Measurements from ENCODE around the gene DEUP1. TPM values are rescaled to one million over a fixed set of nuclear protein-coding genes. Genes with fewer than 3 reads are reported as not detected.
"Not testable (repeated sequence)": the region's sequence is repeated elsewhere in the genome, so short reads cannot be mapped to it uniquely, and the experiment has no call there.

DEUP1 gene
- total RNA-seq, 1 donor from 2014 or later, result not detected

DNA sequence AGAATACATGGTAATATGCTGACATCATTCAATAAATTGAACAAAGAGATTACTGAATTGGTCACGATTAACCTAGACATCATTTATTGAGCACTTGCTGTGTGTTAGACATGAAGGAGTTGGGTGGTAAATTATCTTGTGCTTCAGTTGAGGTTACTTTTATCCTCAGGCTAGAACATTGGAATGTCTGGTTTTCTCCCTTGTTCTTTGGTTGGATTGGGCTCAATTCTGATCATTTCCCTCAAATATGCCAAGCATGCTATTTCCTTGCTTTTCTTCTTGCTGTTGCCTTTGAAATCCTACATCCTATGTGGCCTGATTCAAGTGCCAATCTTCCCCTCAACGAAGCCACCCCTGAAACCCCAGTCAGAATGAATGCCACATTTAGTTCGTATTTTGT lies 65.8 kb downstream of the DEUP1 start:
- Histone ChIP-seq H3K4me1 (ENCODE audit: control insufficient read depth in 3 of 3, insufficient read depth in 3 of 3, low read length in 3 of 3) (no peaks in the 10 kb centered on the region), H3K4me3 (ENCODE audit: low read length in 3 of 3) (no peak overlapping the region), H3K27me3 (ENCODE audit: control insufficient read depth in 3 of 3, insufficient read depth in 3 of 3, low read length in 3 of 3) (no peaks in the 10 kb centered on the region), H3K9me3 (ENCODE audit: control insufficient read depth in 3 of 3, low read length in 3 of 3) (no peaks in the 10 kb centered on the region), H3K36me3 (ENCODE audit: control insufficient read depth in 3 of 3, insufficient read depth in 3 of 3, low read length in 3 of 3) (no peaks in the 10 kb centered on the region), H3K9ac (ENCODE audit: low read depth in 1 of 3, low read length in 3 of 3) (no peak overlapping the region), H3K27ac (ENCODE audit: low read depth, low read length) (no peak overlapping the region)

DNA sequence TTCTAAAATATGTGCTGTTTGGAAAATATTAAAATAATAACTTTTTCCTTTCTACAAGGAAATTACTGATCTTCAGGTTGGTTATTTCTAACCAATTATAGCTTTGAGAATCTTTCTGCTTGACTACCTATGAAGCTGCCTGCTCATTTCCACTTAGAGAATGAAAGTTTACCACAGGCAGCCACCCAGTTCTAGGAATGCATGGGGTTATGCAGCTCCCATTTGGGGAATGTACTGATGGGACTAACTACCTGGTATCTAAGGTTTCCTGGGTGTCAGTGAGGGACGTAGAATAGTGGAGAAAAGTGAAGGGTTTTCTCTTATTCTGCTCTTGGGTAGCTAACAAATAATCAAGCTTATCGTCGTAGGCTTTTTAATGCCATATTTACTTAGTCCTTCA lies 73.4 kb downstream of the DEUP1 start:
- H3K36me3 ChIP-seq (ENCODE audit: control insufficient read depth in 3 of 3, insufficient read depth in 3 of 3, low read length in 3 of 3), result no peaks in the 10 kb centered on the region

DNA sequence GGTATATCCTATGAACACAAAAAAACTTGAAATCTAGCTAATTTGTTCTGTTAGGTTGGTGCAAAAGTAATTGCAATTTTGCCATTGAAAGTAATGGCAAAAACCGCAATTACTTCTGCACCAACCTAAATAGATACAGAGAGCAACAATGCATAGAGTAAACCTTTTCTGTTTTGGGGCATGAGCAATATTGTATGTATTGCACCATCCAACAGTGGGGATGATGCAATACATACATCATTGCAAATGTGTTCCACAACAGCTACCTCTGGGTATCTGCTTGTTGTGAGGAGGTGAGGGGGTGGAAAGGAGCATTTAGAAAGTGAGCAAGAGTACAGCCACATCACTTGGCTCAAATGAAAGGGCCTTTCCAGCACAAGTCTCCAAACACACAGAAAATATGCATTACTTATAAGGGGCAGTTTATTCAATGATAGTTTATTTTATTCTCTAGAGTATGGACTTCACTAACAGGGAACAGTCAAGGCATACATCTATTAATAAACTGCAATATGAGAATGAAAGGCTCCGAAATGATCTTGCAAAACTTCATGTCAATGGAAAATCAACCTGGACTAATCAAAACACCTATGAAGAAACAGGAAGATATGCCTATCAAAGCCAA lies 77.3 kb downstream of the DEUP1 start:
- H3K36me3 ChIP-seq (ENCODE audit: control insufficient read depth in 3 of 3, insufficient read depth in 3 of 3, low read length in 3 of 3), result no peaks in the 10 kb centered on the region
- no peak overlapping the region for H3K9ac ChIP-seq (ENCODE audit: low read depth in 1 of 3, low read length in 3 of 3)
- no peak overlapping the region for H3K27ac ChIP-seq (ENCODE audit: low read depth, low read length)
- no peaks in the 10 kb centered on the region for H3K9me3 ChIP-seq (ENCODE audit: control insufficient read depth in 3 of 3, low read length in 3 of 3)
- no peak overlapping the region for H3K4me3 ChIP-seq (ENCODE audit: low read length in 3 of 3)
- no peaks in the 10 kb centered on the region for H3K27me3 ChIP-seq (ENCODE audit: control insufficient read depth in 3 of 3, insufficient read depth in 3 of 3, low read length in 3 of 3)
- no peaks in the 10 kb centered on the region for H3K4me1 ChIP-seq (ENCODE audit: control insufficient read depth in 3 of 3, insufficient read depth in 3 of 3, low read length in 3 of 3)

More for the DNA sequence above, 73.4 kb downstream of the DEUP1 start:
- Histone ChIP-seq H3K9ac (ENCODE audit: low read depth in 1 of 3, low read length in 3 of 3) (no peak overlapping the region), H3K4me1 (ENCODE audit: control insufficient read depth in 3 of 3, insufficient read depth in 3 of 3, low read length in 3 of 3) (no peaks in the 10 kb centered on the region), H3K4me3 (ENCODE audit: low read length in 3 of 3) (no peak overlapping the region), H3K27ac (ENCODE audit: low read depth, low read length) (no peak overlapping the region), H3K9me3 (ENCODE audit: control insufficient read depth in 3 of 3, low read length in 3 of 3) (no peaks in the 10 kb centered on the region), H3K27me3 (ENCODE audit: control insufficient read depth in 3 of 3, insufficient read depth in 3 of 3, low read length in 3 of 3) (no peaks in the 10 kb centered on the region)

DNA sequence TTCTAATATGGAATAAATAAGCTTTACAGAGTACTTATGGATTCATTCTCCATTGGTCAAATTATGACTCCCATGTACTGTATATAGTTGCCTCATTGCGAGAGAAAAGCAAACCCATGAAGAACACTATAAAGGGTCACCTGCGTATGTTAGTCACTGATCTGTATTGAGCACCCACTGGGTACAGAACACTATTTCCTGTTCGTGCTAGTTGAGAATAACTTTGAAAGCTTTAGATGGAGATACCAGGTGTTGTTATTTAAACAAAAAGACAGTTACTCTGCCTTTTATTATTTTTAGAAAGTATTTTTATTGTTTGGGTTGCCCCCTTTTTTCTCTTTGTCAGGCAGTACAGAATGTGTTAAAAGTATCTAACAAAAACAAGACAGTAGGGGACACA lies 79.9 kb downstream of the DEUP1 start:
- Histone ChIP-seq H3K9ac (ENCODE audit: low read depth in 1 of 3, low read length in 3 of 3) (no peak overlapping the region), H3K27ac (ENCODE audit: low read depth, low read length) (no peak overlapping the region), H3K27me3 (ENCODE audit: control insufficient read depth in 3 of 3, insufficient read depth in 3 of 3, low read length in 3 of 3) (no peaks in the 10 kb centered on the region), H3K4me1 (ENCODE audit: control insufficient read depth in 3 of 3, insufficient read depth in 3 of 3, low read length in 3 of 3) (no peaks in the 10 kb centered on the region), H3K9me3 (ENCODE audit: control insufficient read depth in 3 of 3, low read length in 3 of 3) (no peaks in the 10 kb centered on the region), H3K4me3 (ENCODE audit: low read length in 3 of 3) (no peak overlapping the region), H3K36me3 (ENCODE audit: control insufficient read depth in 3 of 3, insufficient read depth in 3 of 3, low read length in 3 of 3) (no peaks in the 10 kb centered on the region)

DNA sequence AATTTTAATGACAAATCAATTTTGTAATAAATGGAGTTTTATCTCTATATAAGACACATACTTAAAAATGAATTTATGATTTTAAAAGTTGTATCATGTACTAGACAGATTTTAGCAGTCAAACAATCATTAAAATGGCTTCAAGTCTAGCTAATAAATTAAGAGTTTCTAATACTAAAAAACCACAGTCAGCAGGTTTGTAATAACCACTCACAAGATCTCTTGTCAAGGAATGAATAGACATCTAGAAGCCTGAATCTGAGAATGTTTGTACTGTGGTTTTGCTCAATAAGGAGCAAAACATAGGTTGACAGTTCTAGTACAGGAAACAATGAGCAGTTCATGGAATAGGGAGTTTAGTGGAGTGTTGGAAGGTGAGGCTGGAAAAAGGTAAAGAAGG lies 81.2 kb downstream of the DEUP1 start:
- H3K9me3 ChIP-seq (ENCODE audit: control insufficient read depth in 3 of 3, low read length in 3 of 3), result no peaks in the 10 kb centered on the region
- no peak overlapping the region for H3K27ac ChIP-seq (ENCODE audit: low read depth, low read length)
- no peaks in the 10 kb centered on the region for H3K4me1 ChIP-seq (ENCODE audit: control insufficient read depth in 3 of 3, insufficient read depth in 3 of 3, low read length in 3 of 3)
- H3K27me3 ChIP-seq (ENCODE audit: control insufficient read depth in 3 of 3, insufficient read depth in 3 of 3, low read length in 3 of 3), result no peaks in the 10 kb centered on the region
- no peaks in the 10 kb centered on the region for H3K36me3 ChIP-seq (ENCODE audit: control insufficient read depth in 3 of 3, insufficient read depth in 3 of 3, low read length in 3 of 3)
- H3K4me3 ChIP-seq (ENCODE audit: low read length in 3 of 3), result no peak overlapping the region
- no peak overlapping the region for H3K9ac ChIP-seq (ENCODE audit: low read depth in 1 of 3, low read length in 3 of 3)

DNA sequence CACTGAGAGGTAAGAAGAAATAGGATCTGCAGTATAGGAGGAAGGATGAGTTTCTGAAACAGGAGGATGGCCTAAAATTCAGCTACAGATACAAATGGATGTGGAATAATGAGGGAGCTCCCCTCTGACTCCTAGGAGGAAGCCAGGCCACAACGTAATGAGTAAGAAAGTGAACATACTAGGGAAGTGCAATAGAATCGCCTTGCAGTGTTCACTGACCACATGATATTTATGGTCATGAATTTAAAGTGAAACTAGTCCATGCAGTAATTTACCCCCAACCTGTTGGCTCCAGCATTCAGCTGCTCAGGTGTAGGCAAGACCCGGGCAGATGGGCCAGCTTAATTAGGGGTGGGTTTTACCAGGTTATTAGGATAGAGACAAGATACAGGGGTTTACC lies 101.7 kb downstream of the DEUP1 start:
- Histone ChIP-seq H3K4me3 (ENCODE audit: low read length in 3 of 3) (no peak overlapping the region), H3K27me3 (ENCODE audit: control insufficient read depth in 3 of 3, insufficient read depth in 3 of 3, low read length in 3 of 3) (no peaks in the 10 kb centered on the region), H3K9me3 (ENCODE audit: control insufficient read depth in 3 of 3, low read length in 3 of 3) (no peaks in the 10 kb centered on the region), H3K4me1 (ENCODE audit: control insufficient read depth in 3 of 3, insufficient read depth in 3 of 3, low read length in 3 of 3) (no peaks in the 10 kb centered on the region), H3K27ac (ENCODE audit: low read depth, low read length) (no peak overlapping the region), H3K9ac (ENCODE audit: low read depth in 1 of 3, low read length in 3 of 3) (no peak overlapping the region), H3K36me3 (ENCODE audit: control insufficient read depth in 3 of 3, insufficient read depth in 3 of 3, low read length in 3 of 3) (no peaks in the 10 kb centered on the region)

DNA sequence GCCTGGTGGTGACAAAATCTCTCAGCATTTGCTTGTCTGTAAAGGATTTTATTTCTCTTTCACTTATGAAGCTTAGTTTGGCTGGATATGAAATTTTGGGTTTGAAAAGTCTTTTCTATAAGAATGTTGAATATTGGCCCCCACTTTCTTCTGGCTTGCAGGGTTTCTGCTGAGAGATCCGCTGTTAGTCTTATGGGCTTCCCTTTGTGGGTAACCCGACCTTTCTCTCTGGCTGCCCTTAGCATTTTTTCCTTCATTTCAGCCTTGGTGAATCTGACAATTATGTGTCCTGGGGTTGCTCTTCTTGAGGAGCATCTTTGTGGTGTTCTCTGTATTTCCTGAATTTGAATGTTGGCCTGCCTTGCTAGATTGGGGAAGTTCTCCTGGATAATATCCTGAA lies 112.7 kb downstream of the DEUP1 start:
- H3K36me3 ChIP-seq (ENCODE audit: control insufficient read depth in 3 of 3, insufficient read depth in 3 of 3, low read length in 3 of 3); H3K9ac ChIP-seq (ENCODE audit: low read depth in 1 of 3, low read length in 3 of 3); H3K27ac ChIP-seq (ENCODE audit: low read depth, low read length); H3K4me3 ChIP-seq (ENCODE audit: low read length in 3 of 3); H3K9me3 ChIP-seq (ENCODE audit: control insufficient read depth in 3 of 3, low read length in 3 of 3); H3K4me1 ChIP-seq (ENCODE audit: control insufficient read depth in 3 of 3, insufficient read depth in 3 of 3, low read length in 3 of 3); H3K27me3 ChIP-seq (ENCODE audit: control insufficient read depth in 3 of 3, insufficient read depth in 3 of 3, low read length in 3 of 3): not testable (repeated sequence)

DNA sequence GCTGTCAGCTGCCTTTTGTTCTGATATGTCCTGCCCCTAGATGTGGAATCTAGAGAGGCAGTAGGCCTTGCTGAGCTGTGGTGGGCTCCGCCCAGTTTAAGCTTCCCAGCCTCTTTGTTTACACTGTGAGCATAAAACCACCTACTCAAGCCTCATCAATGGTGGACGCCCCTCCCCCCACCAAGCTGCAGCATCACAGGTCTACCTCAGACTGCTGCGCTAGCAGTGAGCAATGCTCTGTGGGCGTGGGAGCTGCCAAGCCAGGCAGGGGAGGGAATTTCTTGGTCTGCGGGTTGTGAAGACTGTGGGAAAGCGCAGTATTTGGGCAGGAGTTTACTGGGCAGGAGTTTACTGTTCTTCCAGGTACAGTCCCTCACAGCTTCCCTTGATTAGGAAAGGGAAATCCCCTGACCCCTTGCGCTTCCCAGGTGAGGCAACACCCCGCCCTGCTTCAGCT lies 114.1 kb downstream of the DEUP1 start:
- Histone ChIP-seq H3K36me3 (ENCODE audit: control insufficient read depth in 3 of 3, insufficient read depth in 3 of 3, low read length in 3 of 3) (no peaks in the 10 kb centered on the region), H3K4me1 (ENCODE audit: control insufficient read depth in 3 of 3, insufficient read depth in 3 of 3, low read length in 3 of 3) (no peaks in the 10 kb centered on the region), H3K4me3 (ENCODE audit: low read length in 3 of 3) (no peak overlapping the region), H3K9me3 (ENCODE audit: control insufficient read depth in 3 of 3, low read length in 3 of 3) (no peaks in the 10 kb centered on the region), H3K27me3 (ENCODE audit: control insufficient read depth in 3 of 3, insufficient read depth in 3 of 3, low read length in 3 of 3) (no peaks in the 10 kb centered on the region), H3K9ac (ENCODE audit: low read depth in 1 of 3, low read length in 3 of 3) (no peak overlapping the region), H3K27ac (ENCODE audit: low read depth, low read length) (no peak overlapping the region)

DNA sequence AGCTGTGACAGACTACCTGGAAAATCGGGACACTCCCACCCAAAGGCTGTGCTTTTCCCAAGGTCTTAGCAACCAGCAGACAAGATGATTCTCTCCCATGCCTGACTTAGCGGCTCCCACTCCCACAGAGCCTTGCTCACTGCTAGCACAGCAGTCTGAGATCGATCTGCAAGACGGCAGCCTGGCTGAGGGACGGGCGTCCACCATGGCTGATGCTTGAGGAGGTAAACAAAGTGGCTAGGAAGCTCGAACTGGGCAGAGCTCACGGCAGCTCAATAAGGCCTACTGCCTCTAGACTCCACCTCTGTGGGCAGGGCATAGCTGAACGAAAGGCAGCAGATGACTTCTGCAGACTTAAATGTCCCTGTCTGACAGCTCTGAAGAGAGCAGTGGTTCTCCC lies 127.7 kb downstream of the DEUP1 start:
- Histone ChIP-seq H3K9me3 (ENCODE audit: control insufficient read depth in 3 of 3, low read length in 3 of 3) (no peaks in the 10 kb centered on the region), H3K27me3 (ENCODE audit: control insufficient read depth in 3 of 3, insufficient read depth in 3 of 3, low read length in 3 of 3) (no peaks in the 10 kb centered on the region), H3K4me1 (ENCODE audit: control insufficient read depth in 3 of 3, insufficient read depth in 3 of 3, low read length in 3 of 3) (no peaks in the 10 kb centered on the region), H3K9ac (ENCODE audit: low read depth in 1 of 3, low read length in 3 of 3) (no peak overlapping the region), H3K27ac (ENCODE audit: low read depth, low read length) (no peak overlapping the region), H3K36me3 (ENCODE audit: control insufficient read depth in 3 of 3, insufficient read depth in 3 of 3, low read length in 3 of 3) (no peaks in the 10 kb centered on the region), H3K4me3 (ENCODE audit: low read length in 3 of 3) (no peak overlapping the region)

DNA sequence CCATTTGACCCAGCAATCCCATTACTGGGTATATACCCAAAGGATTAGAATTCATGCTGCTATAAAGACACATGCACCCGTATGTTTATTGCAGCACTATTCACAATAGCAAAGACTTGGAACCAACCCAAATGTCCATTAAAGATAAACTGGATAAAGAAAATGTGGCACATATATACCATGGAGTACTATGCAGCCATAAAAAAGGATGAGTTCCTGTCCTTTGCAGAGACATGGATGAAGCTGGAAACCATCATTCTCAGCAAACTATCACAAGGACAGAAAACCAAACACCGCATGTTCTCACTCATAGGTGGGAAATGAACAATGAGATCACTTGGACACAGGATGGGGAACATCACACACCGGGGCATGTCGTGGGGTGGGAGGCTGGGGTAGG lies 133.1 kb downstream of the DEUP1 start:
- not testable (repeated sequence) for H3K27ac ChIP-seq (ENCODE audit: low read depth, low read length); H3K9me3 ChIP-seq (ENCODE audit: control insufficient read depth in 3 of 3, low read length in 3 of 3); H3K4me3 ChIP-seq (ENCODE audit: low read length in 3 of 3); H3K36me3 ChIP-seq (ENCODE audit: control insufficient read depth in 3 of 3, insufficient read depth in 3 of 3, low read length in 3 of 3); H3K4me1 ChIP-seq (ENCODE audit: control insufficient read depth in 3 of 3, insufficient read depth in 3 of 3, low read length in 3 of 3); H3K27me3 ChIP-seq (ENCODE audit: control insufficient read depth in 3 of 3, insufficient read depth in 3 of 3, low read length in 3 of 3); H3K9ac ChIP-seq (ENCODE audit: low read depth in 1 of 3, low read length in 3 of 3)

Data from skeletal muscle tissue (tissue), 4 donors.